GM12891 (cell line): ENCODE measurements around the gene ABCB8.
"Not testable (repeated sequence)": the region's sequence is repeated elsewhere in the genome, so short reads cannot be mapped to it uniquely, and the experiment has no call there.

Experiments
- POLR2A ChIP-seq: IDR thresholded peaks from 2 replicates; pipeline ENCODE4 v1.6.1; 2011; ENCODE audit warnings: low read depth, low read length, control low read depth
- POLR2AphosphoS5 ChIP-seq: IDR thresholded peaks from 2 replicates; pipeline ENCODE4 v1.6.1; 2011; ENCODE audit warnings: low read depth, low read length, control low read depth

DNA sequence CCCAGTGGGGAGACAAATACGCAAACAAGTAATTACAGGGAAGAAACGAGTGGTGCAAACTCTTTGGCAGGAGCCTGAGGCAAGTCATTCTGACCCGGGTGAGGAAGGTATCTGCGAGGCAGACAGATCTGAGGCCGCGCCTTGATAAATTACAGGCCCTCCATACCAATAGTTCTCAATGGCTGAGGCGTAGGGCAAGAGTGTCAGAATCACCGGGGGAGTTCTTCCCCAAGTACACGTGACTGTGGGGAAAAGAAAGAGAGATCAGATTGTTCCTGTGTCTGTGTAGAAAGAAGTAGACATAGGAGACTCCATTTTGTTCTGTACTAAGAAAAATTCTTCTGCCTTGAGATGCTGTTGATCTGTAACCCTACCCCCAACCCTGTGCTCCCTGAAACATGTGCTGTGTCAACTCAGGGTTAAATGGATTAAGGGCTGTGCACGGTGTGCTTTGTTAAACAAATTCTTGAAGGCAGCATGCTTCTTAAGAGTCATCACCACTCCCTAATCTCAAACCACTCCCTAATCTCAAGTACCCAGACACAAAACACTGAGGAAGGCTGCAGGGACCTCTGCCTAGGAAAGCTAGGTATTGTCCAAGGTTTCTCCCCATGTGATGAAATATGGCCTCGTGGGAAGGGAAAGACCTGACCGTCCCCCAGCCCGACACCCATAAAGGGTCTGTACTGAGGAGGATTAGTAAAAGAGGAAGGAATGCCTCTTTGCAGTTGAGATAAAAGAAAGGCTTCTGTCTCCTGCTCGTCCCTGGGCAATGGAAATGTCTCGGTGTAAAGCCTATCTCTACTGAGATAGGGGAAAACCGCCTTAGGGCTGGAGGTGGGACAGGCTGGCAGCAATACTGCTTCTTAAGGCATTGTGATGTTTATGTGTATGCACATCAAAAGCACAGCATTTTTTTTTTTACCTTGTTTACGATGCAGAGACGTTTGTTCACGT, 1.2 kb upstream of the ABCB8 start:
- not testable (repeated sequence) for TF ChIP-seq POLR2AphosphoS5, POLR2A
